NCI-H526 treated with DMSO at 0.1 percent for 48 hours (cell line): ENCODE data around the gene SLC24A4.
"Not testable (repeated sequence)": the region's sequence is repeated elsewhere in the genome, so short reads cannot be mapped to it uniquely, and the experiment has no call there.

ENCODE experiments used
- DNase-seq: peaks from one replicate; lab custom pipeline; 2025; lab: John Stamatoyannopoulos, UW

The SLC24A4 gene

DNA sequence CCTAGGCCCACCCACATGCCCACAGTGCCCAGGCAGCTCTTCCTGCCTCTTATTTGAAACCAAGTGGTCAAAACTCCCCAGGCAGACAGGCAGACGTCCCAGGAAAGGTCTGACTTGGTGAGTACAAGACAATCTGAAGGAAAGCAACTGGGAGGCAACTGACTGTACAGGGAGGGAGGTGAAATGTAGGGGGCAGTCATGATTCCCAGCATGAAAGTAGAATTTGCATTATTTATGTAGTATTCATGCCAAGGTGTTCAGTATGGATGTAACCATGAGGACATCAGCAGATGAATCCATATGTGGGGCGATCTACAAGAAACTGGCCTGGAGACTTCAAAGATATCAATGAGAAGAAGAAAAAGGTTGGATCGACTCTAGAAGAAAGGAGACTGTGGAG, 46.1 kb downstream of the SLC24A4 start:
- DNase-seq = no peak

DNA sequence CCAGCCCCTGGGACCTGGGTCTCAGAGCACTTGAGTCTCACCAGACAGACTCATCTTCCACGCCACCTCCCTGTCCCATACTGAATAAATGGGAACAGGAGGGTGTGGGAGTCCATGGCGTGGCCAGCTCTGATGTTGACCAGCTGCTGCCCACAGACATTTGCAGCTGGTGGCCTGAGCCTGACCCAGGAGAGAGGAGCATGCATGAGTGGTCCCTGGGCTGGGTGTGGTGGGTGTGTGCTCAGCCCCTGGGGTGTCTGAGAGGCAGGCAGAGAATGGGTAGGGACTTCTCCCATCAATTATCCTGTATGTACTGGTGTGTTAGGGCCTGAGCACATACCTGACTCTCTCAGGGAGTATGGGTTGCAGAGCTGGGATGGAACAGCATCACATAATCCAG, 49.3 kb downstream of the SLC24A4 start:
- no peak for DNase-seq

DNA sequence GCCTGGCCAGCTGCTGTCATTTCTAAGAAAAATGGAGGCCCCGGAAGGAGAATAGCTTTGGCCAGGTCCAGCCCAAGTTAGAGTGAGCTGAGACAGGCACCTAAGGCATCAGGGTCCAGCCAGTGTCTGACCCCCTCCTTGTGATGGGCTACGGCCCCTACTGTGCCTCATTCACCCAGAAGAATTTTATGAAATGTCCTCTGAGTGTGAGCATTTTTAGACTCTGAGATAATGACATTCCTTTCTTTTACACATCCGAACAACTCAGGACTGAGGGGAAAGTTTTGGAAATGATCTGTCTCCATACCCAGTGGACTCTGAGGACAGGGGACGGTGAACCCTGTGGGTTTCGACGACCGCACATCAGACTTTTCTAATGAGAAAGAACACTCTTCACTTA, 50.4 kb downstream of the SLC24A4 start:
- DNase-seq = no peak

DNA sequence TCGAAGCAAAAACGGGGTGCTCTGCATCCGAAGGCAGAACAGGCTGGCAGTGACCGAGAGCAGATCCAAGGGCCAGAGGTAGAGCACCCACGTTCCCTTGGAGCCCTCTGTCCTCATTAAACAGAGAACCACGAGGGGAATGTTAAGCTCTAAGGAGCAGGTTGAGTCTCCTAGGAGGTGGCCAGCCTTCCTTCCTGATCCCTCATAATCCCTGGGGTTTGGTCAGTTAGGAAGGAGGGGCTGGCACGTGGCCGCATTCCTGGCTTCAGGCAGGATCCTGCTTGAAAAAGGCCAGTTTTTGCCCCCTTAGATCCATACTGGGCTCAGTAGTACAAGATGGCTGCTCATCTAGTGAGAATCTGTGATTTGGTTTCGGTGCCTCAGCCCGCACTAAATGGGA, 57.2 kb downstream of the SLC24A4 start:
- DNase-seq = no peak

DNA sequence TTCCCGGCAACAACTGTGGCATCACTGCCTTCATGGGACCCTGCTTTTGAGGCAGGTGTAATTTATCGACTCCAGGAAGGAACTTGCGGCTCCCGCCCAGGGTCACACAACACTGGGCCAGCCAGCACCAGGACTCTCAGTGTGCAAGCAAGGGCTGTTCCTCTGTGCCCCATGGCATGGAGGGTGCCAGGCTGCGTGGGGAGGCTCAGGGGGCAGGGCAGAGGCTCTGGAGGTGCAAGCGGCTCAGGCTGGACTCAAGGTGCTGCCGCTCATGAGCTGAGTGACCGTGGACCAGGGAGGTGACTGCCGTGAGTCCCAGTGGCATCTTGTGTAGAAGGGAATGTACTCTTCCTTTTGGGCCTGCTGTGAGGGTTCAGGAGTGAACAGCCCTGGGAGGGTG, 57.6 kb downstream of the SLC24A4 start:
- no peak for DNase-seq

DNA sequence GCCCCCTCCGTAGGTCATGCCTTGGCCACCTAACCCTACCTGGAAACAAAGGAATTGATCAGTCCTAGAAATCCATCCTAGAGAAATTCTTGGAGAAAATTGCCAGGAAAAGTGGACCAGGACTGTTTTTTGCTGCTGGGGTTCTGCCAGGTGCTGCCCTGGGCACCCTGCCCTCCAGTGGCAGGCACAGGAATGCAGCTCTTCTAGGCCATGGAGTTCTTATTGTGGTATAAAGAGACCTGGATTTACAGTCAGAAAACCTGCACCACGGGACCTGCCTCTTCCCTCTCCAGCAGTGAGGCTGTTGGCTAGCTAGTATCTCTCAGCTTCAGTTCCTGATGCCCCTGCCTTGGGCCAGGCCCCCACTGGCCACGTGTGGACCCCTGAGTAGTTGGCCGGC, 59.7 kb downstream of the SLC24A4 start:
- no peak for DNase-seq

DNA sequence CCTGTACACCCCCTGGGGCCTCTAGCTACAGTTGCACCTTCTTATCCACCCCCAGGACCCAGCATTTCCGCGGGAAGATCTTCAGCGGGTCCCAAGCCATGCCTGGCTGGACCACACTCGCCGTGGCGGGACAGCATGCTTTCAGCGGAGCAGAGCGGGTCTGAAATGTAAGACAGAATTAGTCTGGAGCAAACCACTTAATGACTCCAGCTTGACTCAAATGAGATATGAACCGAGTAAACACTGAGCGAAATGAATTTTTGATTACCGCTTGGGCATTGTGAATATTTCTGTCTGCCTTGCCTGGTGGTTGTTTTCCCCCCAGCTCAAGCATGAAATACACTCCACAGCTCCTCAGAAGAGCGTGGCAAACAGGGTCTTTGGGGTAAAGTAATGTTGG, 60.8 kb downstream of the SLC24A4 start:
- DNase-seq = no peak

DNA sequence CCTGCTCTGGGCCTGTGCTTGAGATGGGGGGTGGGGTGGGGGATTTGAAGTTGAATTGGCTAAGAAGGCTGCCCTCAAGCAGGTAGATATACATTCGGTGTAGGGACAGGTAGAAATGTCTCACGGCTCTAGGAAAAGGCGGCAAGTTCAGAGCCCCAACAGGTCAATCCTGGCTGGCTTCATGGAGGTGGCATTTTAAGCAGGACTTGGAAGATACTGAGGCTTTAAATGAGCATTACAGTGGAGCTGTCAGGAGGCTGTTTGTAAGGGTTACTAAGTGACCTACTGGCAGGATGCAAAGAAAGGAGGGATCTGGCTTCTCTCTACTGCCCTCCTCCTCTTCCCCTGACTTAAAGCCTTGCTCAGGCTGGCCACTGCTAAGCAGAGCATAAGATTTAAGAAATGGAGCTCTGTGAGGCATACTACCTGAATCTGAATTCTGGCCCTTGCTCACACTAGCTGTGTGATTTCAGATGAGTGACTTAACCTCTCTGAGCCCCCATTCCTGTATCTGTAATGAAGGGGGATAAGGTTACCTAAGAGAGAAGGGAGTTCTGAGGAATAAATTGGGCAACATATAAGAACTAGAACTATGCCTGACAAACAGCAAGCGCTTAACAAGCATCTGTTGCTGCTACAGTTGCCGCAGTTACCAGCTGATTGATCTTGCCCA, 61.6 kb downstream of the SLC24A4 start:
- no peak for DNase-seq

DNA sequence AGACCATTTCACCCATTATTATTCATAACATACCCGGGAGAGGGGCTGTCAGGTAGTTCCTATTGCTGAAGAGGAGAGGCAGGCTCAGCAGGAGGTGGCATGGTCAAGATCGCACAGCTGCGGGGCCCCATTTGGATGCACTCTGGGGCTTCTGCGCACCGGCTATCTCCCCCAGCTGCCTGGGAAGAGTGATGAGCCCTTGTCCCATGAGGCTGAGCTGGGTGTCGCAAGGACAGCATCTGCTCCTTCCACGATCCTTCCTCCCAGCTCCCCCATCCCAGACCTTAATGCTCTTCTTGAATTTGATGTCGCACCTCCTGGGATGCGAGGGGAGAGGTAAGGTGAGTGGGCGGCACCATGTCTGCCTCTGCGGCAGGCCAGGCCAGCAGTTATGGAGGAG, 62.6 kb downstream of the SLC24A4 start:
- no peak for DNase-seq

DNA sequence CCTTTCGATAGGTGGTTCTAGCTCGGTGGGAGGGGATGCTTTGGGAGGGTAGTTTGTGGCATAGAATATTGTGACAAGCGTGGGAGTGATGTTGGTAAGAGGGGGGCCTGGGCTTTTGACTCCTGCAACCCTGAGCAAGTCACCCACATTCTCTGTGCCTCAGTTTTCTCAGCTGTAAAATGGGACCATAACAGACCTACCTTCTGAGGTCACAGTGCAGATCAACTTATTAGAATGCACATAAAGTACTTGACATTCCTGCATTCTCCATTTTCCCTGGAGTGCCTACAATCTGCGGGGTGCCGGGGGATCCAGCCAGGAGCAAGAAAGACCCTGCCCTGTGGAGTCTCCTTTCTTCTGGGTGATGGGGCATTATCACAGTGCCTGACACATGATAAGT, 63.2 kb downstream of the SLC24A4 start:
- no peak for DNase-seq

DNA sequence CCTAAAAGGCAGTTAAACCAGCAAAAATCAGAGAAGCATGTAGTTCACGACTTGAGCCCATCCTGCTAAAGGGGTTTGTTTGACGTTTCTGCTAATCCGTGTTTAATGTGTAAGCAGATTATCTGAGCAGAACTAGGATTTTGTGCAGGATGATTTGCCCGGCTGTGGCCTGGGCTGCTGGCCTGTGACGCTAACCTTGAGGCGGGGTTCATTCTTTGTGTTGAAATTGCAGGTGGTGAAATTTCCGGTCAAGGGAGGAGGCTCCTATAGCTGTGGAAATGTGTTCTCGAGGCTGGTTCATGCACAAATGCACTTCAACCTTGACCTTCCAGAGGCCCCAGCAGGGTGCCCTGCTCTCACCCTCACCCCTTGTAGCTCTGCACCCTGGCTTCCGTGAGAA, 63.7 kb downstream of the SLC24A4 start:
- DNase-seq = no peak

DNA sequence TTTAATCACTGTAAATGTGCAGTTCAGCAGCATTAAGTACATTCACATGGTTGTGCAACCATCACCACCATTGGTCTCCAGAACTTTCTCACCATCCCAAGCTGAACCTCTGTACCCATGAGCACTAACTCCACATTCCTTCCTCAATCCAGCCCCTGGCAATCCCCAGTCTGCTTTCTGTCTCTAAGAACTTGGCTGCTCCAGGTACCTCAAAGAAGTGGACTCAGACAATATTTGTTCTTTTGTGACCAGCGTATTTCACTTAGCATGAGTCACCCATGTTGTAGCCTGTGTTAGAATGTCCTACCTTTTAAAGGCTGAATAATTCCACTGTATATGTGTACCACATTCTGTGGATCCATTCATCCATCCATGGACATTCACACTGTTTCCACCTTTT, 64.6 kb downstream of the SLC24A4 start:
- no peak for DNase-seq

DNA sequence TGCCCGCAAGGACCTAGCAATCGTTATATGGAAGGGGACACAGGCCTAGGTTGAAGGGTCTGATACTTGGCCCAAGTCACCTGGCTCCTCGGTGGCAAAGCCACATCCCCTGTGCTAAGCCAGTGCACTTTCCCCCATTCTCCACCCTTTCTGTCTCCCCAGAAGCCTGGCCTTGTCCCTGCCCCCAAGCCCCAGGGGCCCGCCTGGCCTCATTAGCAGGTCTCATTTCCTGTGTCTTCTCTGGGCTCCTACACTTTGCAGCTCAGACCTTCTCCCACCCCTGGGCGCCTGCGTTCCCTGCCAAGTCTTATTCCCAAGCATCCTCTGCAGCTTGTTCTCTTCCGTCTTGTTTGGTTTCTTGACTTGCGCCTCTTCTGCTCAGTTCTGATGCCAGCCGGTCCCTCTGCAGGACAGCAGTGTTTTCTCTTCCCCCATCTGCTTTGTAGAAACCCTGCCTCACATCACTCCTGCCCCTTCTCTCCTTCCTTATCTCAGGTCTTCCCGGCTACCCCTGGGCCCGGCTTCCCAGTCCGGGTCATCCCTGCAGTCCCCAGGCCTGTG, 66.7 kb downstream of the SLC24A4 start:
- no peak for DNase-seq

DNA sequence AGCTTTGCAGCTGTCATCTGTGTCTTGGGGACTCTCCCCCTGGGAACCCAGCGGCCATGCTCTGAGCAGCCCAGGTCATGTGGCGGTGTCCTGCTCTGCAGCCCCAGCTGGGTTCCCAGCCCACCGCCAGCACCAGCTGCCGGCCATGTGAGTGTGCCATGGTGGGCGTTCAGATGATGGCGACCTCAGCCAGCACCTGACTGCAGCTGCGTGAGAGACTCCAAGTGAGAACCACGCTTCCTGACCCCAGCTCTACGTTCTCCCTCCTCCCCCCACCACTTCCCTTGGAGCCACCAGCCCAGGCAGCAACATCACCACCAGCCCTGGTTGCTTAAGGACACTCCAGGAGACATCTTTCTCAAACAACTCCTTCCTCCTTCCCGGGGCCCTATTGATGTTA, 68.8 kb downstream of the SLC24A4 start:
- DNase-seq = no peak

DNA sequence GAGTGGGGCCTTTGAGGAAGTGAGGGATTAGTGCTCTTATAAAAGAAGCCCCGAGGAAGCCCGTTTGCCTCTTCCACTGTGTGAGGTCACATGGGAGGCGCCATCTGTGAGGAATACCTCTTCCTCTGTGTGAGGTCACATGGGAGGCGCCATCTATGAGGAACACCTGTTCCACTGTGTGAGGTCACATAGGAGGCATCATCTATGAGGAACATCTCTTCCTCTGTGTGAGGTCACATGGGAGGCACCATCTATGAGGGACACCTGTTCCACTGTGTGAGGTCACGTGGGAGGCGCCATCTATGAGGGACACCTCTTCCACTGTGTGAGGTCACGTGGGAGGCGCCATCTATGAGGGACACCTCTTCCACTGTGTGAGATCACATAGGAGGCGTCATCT, 69.7 kb downstream of the SLC24A4 start:
- DNase-seq = no peak

DNA sequence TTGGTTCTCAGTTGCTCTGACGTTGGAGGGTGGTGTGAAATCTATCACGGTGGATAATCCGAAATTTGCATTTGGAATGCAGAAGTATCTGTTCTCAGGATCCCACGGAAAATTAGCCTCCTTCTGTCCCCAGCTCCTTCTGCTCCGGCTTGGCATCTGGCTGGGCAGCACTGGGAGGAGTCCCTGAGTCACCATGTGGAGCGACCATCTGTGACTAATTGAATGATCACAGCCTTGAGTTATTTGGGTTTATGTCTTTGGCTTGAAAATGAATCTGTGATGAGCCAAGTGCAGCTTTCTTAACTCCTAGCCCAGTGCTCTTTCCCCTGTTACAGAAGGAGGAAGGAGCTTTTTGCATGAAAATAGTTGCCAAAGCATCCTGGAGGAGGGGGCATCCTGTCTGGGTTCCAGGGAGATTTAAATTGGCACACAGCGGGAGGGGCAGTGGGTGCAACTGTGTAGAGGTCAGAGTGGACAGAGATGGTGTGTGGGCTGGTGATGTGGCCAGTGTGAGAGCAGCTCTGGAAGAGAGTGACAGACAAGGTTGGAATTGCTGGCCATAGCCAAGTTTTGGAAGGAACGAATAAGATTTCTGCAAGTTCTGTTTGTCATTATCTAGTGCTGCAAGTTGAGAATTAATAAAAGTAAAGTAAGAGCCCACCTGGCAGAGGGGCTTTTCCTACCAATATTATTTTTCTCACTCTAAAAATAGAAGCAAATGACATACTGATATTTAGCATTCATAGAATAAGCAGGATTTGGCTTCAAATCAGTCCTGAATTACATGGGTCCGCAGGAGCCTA, 74.4 kb downstream of the SLC24A4 start:
- no peak for DNase-seq

DNA sequence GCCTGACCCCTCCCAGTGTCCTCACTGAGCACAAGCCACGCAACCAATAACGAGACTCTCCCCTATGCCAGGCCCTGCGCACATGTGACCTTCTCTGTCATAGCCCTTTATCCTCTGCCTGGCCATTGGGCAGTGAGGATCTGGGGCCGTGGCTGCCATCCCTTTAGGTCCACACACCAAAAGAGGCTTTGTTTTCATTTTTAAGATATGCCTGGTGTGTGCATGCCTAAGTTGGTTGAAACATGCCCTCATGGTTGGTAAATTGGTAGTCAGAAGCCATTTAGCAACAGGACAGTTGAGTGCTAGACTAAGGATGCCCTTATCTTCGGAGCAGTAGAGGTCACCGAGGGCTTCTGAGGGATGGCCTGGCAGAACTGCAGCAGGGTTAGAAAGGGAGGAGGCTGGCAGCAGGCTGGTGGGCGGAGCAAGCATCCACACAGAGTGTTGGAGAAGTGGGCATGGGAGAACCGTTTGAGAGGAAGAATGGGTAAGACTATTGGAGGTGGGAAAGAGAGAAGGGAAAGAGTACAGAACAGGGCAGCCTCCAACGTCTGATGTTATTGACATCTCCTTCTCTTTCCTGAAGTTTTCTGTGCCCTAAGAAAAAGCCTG, 75.1 kb downstream of the SLC24A4 start:
- DNase-seq = no peak

DNA sequence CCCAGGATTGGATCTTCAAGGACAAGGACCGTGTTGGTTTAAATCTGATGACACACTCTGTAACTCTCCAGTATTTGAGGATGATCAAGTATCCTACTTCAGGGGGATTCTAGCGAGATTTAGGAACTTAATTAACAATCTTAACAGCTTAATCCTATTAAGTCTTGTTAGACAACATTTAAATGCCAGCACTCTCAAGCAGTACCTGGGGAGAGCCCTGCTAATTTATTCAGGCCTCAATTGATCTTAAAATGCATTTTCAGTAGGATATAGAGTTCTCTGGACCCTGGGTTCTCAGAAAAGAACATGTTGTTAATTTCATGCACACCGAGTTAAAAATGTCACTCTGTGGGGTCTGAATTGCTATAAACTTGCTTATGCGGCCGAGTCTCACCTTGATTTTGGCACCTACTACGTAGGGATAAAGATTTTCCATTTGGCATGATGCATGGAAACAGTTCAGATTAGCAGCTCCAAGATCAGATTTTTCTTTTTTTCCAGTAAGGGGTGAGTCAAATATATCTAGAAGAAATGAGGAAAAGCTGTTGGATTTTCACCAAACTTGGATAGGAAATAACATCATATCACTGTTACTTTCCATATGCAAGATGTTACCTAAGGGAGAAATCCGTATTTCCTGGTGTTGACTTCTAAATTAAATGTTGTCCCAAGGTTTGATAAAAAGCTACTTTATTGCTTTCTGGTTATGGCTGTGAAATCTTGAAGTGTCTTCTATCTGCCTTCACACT, 76.1 kb downstream of the SLC24A4 start:
- DNase-seq = no peak

DNA sequence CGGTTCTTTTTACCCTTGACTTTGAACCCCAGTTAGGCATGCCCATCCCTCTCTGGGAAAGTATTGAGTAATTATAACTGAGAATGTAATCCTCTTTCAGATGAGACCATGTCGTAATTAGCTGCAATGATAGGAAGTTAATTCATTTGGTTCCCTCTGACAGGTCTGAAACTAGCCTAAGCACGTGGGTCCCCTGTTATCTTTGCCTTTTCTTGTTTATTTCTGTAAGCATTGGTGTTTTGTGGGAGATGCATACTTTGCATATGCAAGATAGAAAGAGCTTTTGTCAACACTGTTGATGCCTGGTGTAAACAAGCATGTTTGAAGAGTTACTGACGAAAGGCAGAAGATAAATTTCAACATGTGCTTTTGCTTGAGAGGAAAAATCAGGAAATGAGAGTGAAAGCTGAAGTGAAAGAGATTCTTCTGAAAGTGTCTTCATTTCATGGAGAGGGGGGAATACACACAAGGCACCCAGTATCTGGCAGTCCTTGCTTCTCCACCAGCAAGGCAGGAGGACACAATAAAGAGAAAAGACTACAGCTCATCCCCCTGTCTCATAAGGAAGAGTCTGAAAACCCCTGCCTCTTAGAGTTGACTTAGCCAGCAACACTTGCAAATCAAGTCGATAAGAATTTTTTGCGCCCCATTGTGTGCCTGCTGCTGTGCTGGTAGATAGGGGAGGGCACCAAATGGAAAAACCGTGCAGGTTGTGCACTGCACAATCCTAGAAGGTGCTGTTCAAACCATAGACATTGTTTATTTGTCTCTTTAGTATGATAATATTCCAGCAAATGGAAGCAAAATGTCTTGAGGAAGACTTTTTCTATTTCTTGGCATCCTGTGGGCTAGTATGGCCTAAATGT, 77.8 kb downstream of the SLC24A4 start:
- DNase-seq = no peak

DNA sequence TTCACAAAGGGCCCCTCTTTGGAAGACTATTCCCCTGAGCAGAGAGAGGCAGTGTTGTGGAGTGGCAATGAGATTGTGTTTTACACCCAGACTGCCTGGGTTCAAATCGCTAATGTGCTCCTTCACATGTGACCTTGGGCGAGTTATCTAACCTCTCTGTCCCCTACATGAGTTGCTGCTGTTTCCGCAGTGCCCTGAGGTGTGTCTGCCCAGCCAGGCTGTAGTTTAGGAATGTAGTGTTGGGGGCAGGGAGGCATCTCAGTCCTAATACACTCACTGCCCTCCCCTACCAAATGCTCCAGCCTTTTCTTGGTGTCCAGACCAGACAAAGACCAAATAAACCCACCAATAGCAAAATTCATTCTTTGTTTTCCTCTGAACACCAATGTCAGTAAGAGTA, 78.6 kb downstream of the SLC24A4 start:
- no peak for DNase-seq

DNA sequence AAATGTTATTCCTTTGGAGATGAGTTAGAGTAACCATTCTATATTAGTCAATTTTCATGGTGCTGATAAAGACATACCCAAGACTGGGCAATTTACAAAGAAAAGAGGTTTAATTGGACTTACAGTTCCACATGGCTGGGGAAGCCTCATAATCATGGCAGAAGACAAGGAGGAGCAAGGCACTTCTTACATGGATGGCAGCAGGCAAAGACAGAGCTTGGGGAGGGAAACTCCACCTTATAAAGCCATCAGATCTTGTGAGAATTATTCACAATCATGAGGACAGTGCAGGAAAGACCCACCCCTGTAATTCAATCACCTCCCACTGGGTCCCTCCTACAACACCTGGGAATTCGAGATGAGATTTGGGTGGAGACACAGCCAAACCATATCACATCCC, 79.5 kb downstream of the SLC24A4 start:
- DNase-seq = not testable (repeated sequence)
